AG10803 (cell line): ENCODE measurements around the gene HESX1.

ENCODE experiments used
- DNase-seq: peaks from one replicate; pipeline ENCODE4 v3.0.0; 2010; ENCODE audit warnings: low read depth
- H3K4me3 ChIP-seq: 2 replicates; pipeline ENCODE4 v1.5.1; 2011; ENCODE audit warnings: mild to moderate bottlenecking, low read length, control low read depth
- CTCF ChIP-seq: conservative IDR thresholded peaks from 2 replicates; pipeline ENCODE4 v1.5.1; 2011; ENCODE audit warnings: mild to moderate bottlenecking, low read length, control low read depth, inconsistent platforms

The HESX1 gene

GRCh38 chr3:57184526-57184925 lies 15.3 kb downstream of the HESX1 start:
- peak; percentile 44 for DNase-seq
- TF ChIP-seq CTCF: no peak
- H3K4me3 ChIP-seq: no peak overlapping the region

GRCh38 chr3:57179580-57180410 lies 20.0 kb downstream of the HESX1 start:
- no peak overlapping the region for H3K4me3 ChIP-seq
- no peak for DNase-seq
- peak; percentile 45 for TF ChIP-seq CTCF

GRCh38 chr3:57176045-57176444 lies 23.7 kb downstream of the HESX1 start:
- no peak overlapping the region for H3K4me3 ChIP-seq
- TF ChIP-seq CTCF: no peak
- no peak for DNase-seq

- no peak for DNase-seq
- H3K4me3 ChIP-seq: no peak overlapping the region
- TF ChIP-seq CTCF: no peak
Measured at GRCh38 chr3:57173687-57174086, 26.1 kb downstream of the HESX1 start.

- no peak for TF ChIP-seq CTCF
- DNase-seq: no peak
- no peak overlapping the region for H3K4me3 ChIP-seq
Measured at GRCh38 chr3:57170946-57171345, 28.8 kb downstream of the HESX1 start.

- peak; percentile 52 for DNase-seq
- peak; percentile 68 for TF ChIP-seq CTCF
- H3K4me3 ChIP-seq: peak overlapping the region; percentile 58
Measured at GRCh38 chr3:57169872-57170623, 29.7 kb downstream of the HESX1 start.

- no peak for TF ChIP-seq CTCF
- DNase-seq: no peak
- H3K4me3 ChIP-seq: no peak overlapping the region
Measured at GRCh38 chr3:57169108-57169507, 30.7 kb downstream of the HESX1 start.
